Measurements from ENCODE around the gene DBN1.

The DBN1 gene

DNA sequence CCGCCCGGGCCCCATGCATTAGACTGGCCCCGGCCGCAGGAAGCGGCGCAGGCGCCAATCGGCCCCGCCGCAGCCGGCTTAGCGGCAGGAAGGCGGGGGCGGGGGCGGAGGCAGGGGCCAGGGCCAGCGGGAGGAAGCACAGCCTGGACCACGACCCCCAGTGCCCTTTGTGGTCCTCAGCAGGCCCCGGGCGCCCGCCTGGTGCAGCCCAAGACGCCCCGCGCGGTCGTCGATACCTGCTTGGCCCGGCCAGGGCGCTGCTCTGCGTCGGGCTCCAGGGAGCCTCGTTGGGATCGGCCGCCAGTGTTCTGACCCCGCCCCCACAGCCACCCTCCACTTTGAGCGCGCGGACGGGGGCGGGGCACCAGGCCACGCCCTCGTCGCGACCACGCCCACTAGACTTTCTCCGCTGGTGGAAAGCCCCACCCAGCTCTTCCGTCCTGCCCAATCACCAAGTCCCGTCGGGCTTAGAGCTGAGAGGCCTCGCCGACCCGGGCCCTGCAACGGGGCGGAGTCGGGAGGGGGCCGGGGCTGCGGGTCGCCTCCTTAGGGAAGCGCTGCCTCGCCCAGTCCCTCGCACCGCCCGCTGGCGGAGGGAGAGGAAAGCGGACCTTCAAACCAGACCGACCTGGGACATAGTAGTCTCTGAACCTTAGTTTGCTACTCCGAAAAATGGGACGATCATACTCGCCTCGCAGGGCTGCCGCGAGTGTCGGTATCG, 24.0 kb upstream of the DBN1 start, which contains the start of gene PDLIM7:
Gene PDLIM7 (minus strand): TSS at position 313 of the 721 bp plus-strand sequence. CDS start 1,092 bp downstream, outside the sequence.
- Histone ChIP-seq H3K4me3 (ENCODE audit: low read depth in 1 of 2, low read length in 2 of 2) (peak within 1 kb of the TSS; percentile 72 to 77), H3K27me3 (ENCODE audit: control insufficient read depth in 1 of 2, insufficient read depth in 2 of 2, low read length in 2 of 2) (peaks cover 8 to 10% of the 10 kb centered on the region in 2 donors), H3K4me1 (ENCODE audit: control insufficient read depth in 1 of 2, insufficient read depth in 2 of 2, low read length in 2 of 2) (peaks cover 12 to 47% of the 10 kb centered on the region in 2 donors), H3K9ac (ENCODE audit: low read depth in 1 of 2, low read length in 2 of 2) (peak within 1 kb of the TSS; percentile 50 to 60), H3K36me3 (ENCODE audit: control insufficient read depth in 1 of 2, insufficient read depth in 2 of 2, low read length in 2 of 2) (no peaks in the 10 kb centered on the region), H3K27ac (ENCODE audit: low read depth, low read length) (peak within 1 kb of the TSS; percentile 82), H3K9me3 (ENCODE audit: control insufficient read depth in 1 of 2, low read length in 2 of 2) (no peaks in the 10 kb centered on the region)

DNA sequence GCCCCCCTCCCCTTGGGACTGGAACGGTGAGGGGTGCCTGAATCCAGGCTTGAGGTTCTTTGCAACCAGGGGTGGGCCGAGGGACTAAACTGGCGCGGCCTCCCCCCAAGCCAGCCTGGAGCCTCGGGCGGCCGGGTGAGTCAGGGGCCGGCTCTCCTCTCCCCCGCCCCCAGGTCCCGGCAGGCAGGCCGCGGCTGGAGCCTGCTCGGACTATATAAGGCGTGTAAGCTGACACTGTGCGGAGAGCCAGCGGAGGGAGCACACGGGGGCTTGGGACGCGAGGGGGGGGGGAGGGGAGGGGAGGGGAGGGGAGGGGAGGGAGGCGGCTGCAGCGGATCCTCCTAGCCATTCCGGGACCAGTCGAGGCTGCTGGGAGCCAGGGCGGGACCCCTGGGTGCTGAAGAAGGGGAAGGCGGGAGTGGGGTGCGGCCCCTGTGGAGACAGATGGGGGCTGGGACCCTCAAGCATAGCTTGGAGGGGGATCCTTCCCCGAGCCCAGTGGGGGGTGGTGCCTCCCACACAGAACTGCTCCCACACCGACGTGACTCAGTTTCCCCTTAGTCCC, 23.4 kb upstream of the DBN1 start:
- no peaks in the 10 kb centered on the region for H3K9me3 ChIP-seq (ENCODE audit: control insufficient read depth in 1 of 2, low read length in 2 of 2)
- H3K27ac ChIP-seq (ENCODE audit: low read depth, low read length): peak overlapping the region; percentile 82
- peaks cover 8 to 10% of the 10 kb centered on the region in 2 donors for H3K27me3 ChIP-seq (ENCODE audit: control insufficient read depth in 1 of 2, insufficient read depth in 2 of 2, low read length in 2 of 2)
- peak overlapping the region; percentile 66 to 72 for H3K4me3 ChIP-seq (ENCODE audit: low read depth in 1 of 2, low read length in 2 of 2)
- H3K36me3 ChIP-seq (ENCODE audit: control insufficient read depth in 1 of 2, insufficient read depth in 2 of 2, low read length in 2 of 2): no peaks in the 10 kb centered on the region
- H3K4me1 ChIP-seq (ENCODE audit: control insufficient read depth in 1 of 2, insufficient read depth in 2 of 2, low read length in 2 of 2): peaks cover 12 to 44% of the 10 kb centered on the region in 2 donors
- H3K9ac ChIP-seq (ENCODE audit: low read depth in 1 of 2, low read length in 2 of 2): peak overlapping the region; percentile 50 to 60

DNA sequence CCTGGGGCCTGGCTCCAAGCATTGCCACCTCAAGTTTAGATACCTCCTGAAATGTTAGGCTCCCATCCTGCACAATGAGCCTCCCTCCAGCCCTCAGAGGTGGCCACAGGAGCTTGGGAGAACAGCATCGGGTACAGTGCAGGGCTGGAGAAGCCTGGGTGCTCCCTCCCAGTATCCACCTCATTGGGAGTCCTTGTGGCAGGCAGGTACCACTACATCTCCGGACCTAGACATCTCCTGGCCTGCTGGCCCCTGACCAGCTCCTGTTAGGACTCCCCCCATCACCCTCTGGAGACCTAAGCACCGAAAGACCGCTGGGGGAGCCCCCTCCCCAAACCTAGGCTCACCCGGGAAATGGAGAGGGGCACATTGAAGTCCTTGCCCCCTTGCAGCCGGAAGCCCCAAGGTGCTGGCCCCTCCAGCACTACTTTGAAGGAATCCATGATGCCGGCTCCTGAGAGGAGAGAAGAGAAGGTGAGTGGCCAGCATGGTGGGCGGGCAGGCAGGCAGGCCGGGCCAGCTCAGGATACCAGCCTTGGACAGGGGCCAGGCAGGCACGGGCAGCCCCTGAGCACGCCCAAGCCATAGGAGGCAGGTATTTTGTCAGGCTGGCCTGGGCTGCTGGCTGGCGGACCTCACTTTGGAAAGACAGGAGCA, 22.8 kb upstream of the DBN1 start:
- Histone ChIP-seq H3K9ac (ENCODE audit: low read depth in 1 of 2, low read length in 2 of 2) (peak overlapping the region; percentile 50 to 54), H3K27me3 (ENCODE audit: control insufficient read depth in 1 of 2, insufficient read depth in 2 of 2, low read length in 2 of 2) (peaks cover 8 to 10% of the 10 kb centered on the region in 2 donors), H3K4me1 (ENCODE audit: control insufficient read depth in 1 of 2, insufficient read depth in 2 of 2, low read length in 2 of 2) (peaks cover 12 to 43% of the 10 kb centered on the region in 2 donors), H3K9me3 (ENCODE audit: control insufficient read depth in 1 of 2, low read length in 2 of 2) (no peaks in the 10 kb centered on the region), H3K27ac (ENCODE audit: low read depth, low read length) (peak overlapping the region; percentile 82), H3K36me3 (ENCODE audit: control insufficient read depth in 1 of 2, insufficient read depth in 2 of 2, low read length in 2 of 2) (no peaks in the 10 kb centered on the region), H3K4me3 (ENCODE audit: low read depth in 1 of 2, low read length in 2 of 2) (peak overlapping the region; percentile 51 to 52)

DNA sequence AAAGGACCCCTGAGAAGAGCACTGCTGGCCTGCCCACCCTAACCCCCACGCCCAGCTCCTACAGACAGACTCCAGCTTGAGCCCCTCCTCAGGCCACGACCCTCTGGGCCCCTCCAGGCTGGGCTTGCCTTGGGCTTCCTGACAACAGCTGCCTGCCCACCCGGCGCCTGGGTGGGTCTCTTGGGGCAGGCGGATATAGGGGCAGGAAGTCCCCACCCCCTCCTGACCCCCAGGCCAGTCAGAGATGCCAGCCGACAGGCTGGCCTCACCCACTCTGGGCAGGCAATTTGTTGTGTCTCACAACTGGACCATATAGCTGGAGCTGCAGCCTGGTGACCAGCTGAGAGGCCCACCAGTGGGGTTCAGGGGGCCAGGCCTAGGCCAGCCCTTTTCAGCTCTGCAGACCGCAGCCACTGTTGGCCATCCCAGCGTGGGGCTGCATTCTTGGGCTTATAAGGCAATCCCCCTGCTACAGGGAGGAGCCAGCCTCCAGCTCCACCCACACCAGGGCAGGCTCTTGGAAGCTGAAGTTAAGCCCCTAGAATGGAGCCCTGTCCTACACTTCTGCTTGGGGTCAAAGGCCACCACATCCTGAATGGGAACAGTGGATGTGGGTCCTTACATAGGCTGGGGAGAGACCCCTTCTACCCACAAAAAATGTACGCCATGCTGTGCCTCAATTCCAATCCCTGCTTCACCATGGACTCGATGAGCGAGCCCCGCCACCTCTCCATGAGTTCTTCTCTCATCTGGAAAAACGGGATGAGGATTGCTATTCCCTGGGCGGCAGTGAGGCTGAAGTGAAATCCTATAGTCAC, 22.0 kb upstream of the DBN1 start:
- Histone ChIP-seq H3K9ac (ENCODE audit: low read depth in 1 of 2, low read length in 2 of 2) (peak overlapping the region in 1 of 2 donors; percentile 50), H3K36me3 (ENCODE audit: control insufficient read depth in 1 of 2, insufficient read depth in 2 of 2, low read length in 2 of 2) (no peaks in the 10 kb centered on the region), H3K9me3 (ENCODE audit: control insufficient read depth in 1 of 2, low read length in 2 of 2) (no peaks in the 10 kb centered on the region), H3K4me3 (ENCODE audit: low read depth in 1 of 2, low read length in 2 of 2) (peak overlapping the region in 1 of 2 donors; percentile 21), H3K4me1 (ENCODE audit: control insufficient read depth in 1 of 2, insufficient read depth in 2 of 2, low read length in 2 of 2) (peaks cover 12 to 36% of the 10 kb centered on the region in 2 donors), H3K27me3 (ENCODE audit: control insufficient read depth in 1 of 2, insufficient read depth in 2 of 2, low read length in 2 of 2) (peaks cover 8 to 10% of the 10 kb centered on the region in 2 donors), H3K27ac (ENCODE audit: low read depth, low read length) (peak overlapping the region; percentile 82)

DNA sequence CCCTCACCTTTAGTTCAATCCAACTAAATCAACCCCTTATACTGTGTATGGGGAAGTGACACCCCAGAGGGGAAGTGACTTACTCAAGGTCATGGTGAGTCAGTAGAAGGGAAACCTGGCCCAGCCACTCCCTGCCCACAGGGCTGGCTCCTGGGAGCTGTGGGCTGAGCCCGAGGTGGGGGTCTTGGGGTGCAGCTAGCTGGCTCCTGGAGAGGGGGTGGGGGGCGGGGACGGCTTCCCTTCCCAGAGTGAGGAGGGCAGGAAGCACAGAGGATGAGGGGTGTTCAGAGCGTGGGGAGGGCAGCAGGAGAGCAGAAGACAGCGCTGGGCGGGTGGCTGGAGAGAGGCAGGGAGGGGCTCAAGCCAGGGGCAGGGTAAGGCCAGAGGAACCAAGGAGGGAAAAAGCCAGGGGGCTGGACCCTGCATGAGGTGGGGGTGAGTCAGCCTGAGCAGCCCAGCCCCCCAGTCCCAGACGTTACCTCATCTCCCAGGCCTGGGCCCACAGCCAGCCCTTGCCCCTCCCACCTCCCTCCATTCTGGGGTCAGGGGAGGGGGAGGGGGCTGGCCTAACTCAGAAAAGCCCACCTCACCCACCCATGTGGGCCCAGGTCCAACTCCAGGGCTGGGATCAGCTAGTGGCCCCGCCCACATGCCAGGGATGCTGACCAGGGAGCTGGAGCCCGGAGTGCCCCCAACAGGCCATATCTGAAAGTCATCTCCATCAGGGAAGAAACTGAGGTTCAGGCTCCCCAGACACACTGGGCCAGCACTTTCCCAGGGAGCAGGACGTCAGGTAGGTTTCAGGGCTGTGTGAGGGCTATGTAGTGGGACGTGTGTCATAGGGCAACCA, 21.1 kb upstream of the DBN1 start:
- Histone ChIP-seq H3K9me3 (ENCODE audit: control insufficient read depth in 1 of 2, low read length in 2 of 2) (no peaks in the 10 kb centered on the region), H3K4me1 (ENCODE audit: control insufficient read depth in 1 of 2, insufficient read depth in 2 of 2, low read length in 2 of 2) (peaks cover 12 to 36% of the 10 kb centered on the region in 2 donors), H3K9ac (ENCODE audit: low read depth in 1 of 2, low read length in 2 of 2) (peak overlapping the region in 1 of 2 donors; percentile 27), H3K4me3 (ENCODE audit: low read depth in 1 of 2, low read length in 2 of 2) (no peak overlapping the region), H3K27me3 (ENCODE audit: control insufficient read depth in 1 of 2, insufficient read depth in 2 of 2, low read length in 2 of 2) (peaks cover 8 to 10% of the 10 kb centered on the region in 2 donors), H3K36me3 (ENCODE audit: control insufficient read depth in 1 of 2, insufficient read depth in 2 of 2, low read length in 2 of 2) (no peaks in the 10 kb centered on the region), H3K27ac (ENCODE audit: low read depth, low read length) (peak overlapping the region; percentile 56)

DNA sequence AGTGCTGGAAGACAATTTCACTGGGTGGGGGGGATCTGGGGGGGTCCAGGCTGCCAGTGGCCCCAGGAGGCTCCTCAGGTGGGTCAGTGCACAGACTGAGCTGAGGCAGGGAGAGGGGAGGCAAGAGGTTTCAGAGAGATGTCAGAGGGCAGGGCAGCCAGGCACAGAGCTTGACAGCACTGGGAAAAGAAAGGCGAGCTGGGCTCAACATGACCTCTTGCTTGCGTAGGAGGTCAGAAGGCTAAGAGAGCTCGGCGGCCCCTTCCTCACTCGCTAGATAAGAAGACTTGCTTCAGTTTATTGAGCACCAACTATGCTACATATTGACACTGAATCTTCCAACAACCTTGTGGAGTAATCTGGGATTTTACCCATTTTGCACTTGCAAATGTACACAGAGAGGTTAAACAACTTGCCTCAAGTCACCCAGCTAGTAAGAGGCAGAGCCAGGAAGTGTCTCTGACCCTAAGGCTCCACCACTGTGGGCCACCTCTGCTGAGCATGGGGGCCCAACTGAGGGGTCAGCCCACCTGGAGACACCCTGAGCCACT, 20.4 kb upstream of the DBN1 start:
- no peak overlapping the region for H3K27ac ChIP-seq (ENCODE audit: low read depth, low read length)
- no peaks in the 10 kb centered on the region for H3K9me3 ChIP-seq (ENCODE audit: control insufficient read depth in 1 of 2, low read length in 2 of 2)
- no peak overlapping the region for H3K4me3 ChIP-seq (ENCODE audit: low read depth in 1 of 2, low read length in 2 of 2)
- peak overlapping the region in 1 of 2 donors; percentile 27 for H3K9ac ChIP-seq (ENCODE audit: low read depth in 1 of 2, low read length in 2 of 2)
- peaks cover 8 to 10% of the 10 kb centered on the region in 2 donors for H3K27me3 ChIP-seq (ENCODE audit: control insufficient read depth in 1 of 2, insufficient read depth in 2 of 2, low read length in 2 of 2)
- H3K36me3 ChIP-seq (ENCODE audit: control insufficient read depth in 1 of 2, insufficient read depth in 2 of 2, low read length in 2 of 2): peaks cover 0 to 4% of the 10 kb centered on the region in 2 donors
- H3K4me1 ChIP-seq (ENCODE audit: control insufficient read depth in 1 of 2, insufficient read depth in 2 of 2, low read length in 2 of 2): peaks cover 12 to 40% of the 10 kb centered on the region in 2 donors

DNA sequence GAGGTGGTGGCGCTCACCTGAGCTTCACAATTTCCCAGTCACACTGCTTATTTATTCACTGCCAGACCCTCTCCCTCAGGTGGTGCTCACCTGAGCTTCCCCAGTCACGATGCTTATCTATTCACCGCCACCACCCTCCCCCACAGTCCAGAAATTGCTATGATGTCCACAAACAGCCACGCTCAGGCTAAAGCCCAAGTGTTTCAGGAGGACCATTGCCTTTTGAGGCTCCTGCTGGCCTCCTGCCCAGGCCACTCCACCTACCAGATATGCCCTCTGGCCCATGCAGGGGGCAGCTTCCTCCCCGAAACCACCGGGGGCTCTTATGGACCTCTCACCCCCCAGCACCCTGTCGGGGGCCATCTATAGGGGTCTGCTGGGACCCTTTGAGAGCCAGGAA, 19.4 kb upstream of the DBN1 start:
- H3K36me3 ChIP-seq (ENCODE audit: control insufficient read depth in 1 of 2, insufficient read depth in 2 of 2, low read length in 2 of 2): peaks cover 1 to 10% of the 10 kb centered on the region in 2 donors
- H3K27ac ChIP-seq (ENCODE audit: low read depth, low read length): no peak overlapping the region
- H3K4me1 ChIP-seq (ENCODE audit: control insufficient read depth in 1 of 2, insufficient read depth in 2 of 2, low read length in 2 of 2): peaks cover 8 to 33% of the 10 kb centered on the region in 2 donors
- peaks cover 0 to under 1% of the 10 kb centered on the region in 2 donors for H3K27me3 ChIP-seq (ENCODE audit: control insufficient read depth in 1 of 2, insufficient read depth in 2 of 2, low read length in 2 of 2)
- H3K4me3 ChIP-seq (ENCODE audit: low read depth in 1 of 2, low read length in 2 of 2): no peak overlapping the region
- no peak overlapping the region for H3K9ac ChIP-seq (ENCODE audit: low read depth in 1 of 2, low read length in 2 of 2)
- no peaks in the 10 kb centered on the region for H3K9me3 ChIP-seq (ENCODE audit: control insufficient read depth in 1 of 2, low read length in 2 of 2)

DNA sequence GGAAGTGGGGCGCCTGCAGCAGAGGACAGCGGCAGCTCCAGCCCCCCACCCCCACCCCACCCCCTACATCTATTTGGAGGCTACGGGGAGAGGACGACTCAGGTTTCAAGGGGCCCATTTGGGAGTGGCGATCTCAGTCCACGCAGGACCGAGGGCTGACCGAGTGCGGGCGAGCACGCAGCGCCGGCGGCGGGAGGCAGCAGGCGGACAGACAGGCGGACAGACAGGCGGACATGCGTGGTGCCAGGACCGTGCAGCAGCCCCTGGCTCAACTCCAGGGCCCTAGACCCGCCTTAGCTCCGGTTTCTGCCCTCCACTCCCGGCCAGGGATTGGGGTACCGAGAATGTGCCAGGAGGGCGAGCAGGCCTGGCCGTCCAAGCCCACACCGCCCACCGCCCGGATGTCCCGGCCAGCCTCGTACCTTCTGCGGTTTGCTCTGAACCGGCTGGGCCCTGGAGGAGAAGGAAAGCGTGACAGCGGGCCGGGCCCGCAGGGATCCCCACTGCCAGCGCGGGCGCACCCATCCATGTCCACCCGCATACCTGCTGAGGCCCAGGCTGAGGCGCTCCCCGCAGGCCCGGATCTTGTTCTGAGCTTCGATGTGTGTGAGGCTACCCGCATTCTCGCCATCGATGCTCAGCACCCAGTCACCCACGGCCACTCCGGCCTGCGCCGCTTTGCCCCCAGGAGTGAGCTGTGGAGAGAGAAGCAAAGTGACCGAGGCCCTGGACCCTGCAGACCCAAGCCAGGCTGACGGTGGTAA, 18.7 kb upstream of the DBN1 start:
- no peaks in the 10 kb centered on the region for H3K27me3 ChIP-seq (ENCODE audit: control insufficient read depth in 1 of 2, insufficient read depth in 2 of 2, low read length in 2 of 2)
- no peak overlapping the region for H3K9ac ChIP-seq (ENCODE audit: low read depth in 1 of 2, low read length in 2 of 2)
- peaks cover 6 to 31% of the 10 kb centered on the region in 2 donors for H3K4me1 ChIP-seq (ENCODE audit: control insufficient read depth in 1 of 2, insufficient read depth in 2 of 2, low read length in 2 of 2)
- peaks cover 6 to 13% of the 10 kb centered on the region in 2 donors for H3K36me3 ChIP-seq (ENCODE audit: control insufficient read depth in 1 of 2, insufficient read depth in 2 of 2, low read length in 2 of 2)
- H3K27ac ChIP-seq (ENCODE audit: low read depth, low read length): no peak overlapping the region
- no peak overlapping the region for H3K4me3 ChIP-seq (ENCODE audit: low read depth in 1 of 2, low read length in 2 of 2)
- no peaks in the 10 kb centered on the region for H3K9me3 ChIP-seq (ENCODE audit: control insufficient read depth in 1 of 2, low read length in 2 of 2)
